ENCODE data around the gene OR10A6.

GRCh38 chr11:7910286-7910788, 20.7 kb downstream of the OR10A6 start:
- TF ChIP-seq EP300 (IDR thresholded peaks at IDR 0.05) (no peak), CTCF (IDR thresholded peaks at IDR 0.05) (no peak), POLR2AphosphoS5 (IDR thresholded peaks at IDR 0.05) (no peak)
